Measurements from ENCODE around the gene BCL2L11. TPM values are rescaled to one million over a fixed set of nuclear protein-coding genes. Genes with fewer than 3 reads are reported as not detected.

The BCL2L11 gene
- total and polyA plus RNA-seq, 9 of the 15 experiments (the other 6 are each of a cell fraction or from before 2014, with no cell fraction given), result 2.2 to 18.8 (median 5.0) TPM

- TF ChIP-seq, protein P1, sequence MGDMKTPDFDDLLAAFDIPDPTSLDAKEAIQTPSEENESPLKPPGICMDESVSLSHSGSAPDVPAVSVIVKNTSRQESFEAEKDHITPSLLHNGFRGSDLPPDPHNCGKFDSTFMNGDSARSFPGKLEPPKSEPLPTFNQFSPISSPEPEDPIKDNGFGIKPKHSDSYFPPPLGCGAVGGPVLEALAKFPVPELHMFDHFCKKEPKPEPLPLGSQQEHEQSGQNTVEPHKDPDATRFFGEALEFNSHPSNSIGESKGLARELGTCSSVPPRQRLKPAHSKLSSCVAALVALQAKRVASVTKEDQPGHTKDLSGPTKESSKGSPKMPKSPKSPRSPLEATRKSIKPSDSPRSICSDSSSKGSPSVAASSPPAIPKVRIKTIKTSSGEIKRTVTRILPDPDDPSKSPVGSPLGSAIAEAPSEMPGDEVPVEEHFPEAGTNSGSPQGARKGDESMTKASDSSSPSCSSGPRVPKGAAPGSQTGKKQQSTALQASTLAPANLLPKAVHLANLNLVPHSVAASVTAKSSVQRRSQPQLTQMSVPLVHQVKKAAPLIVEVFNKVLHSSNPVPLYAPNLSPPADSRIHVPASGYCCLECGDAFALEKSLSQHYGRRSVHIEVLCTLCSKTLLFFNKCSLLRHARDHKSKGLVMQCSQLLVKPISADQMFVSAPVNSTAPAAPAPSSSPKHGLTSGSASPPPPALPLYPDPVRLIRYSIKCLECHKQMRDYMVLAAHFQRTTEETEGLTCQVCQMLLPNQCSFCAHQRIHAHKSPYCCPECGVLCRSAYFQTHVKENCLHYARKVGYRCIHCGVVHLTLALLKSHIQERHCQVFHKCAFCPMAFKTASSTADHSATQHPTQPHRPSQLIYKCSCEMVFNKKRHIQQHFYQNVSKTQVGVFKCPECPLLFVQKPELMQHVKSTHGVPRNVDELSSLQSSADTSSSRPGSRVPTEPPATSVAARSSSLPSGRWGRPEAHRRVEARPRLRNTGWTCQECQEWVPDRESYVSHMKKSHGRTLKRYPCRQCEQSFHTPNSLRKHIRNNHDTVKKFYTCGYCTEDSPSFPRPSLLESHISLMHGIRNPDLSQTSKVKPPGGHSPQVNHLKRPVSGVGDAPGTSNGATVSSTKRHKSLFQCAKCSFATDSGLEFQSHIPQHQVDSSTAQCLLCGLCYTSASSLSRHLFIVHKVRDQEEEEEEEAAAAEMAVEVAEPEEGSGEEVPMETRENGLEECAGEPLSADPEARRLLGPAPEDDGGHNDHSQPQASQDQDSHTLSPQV (IDR thresholded peaks at IDR 0.05), result peak; percentile 66
- TF ChIP-seq MGA (IDR thresholded peaks at IDR 0.05), result peak; percentile 44; the same call in 1 of the 2 replicates
- TF ChIP-seq ETV1 (tag; conservative IDR thresholded peaks at IDR 0.05; ENCODE audit: low read depth), result peak; percentile 35
- TF ChIP-seq ZNF12 (CRISPR knock-in tag; IDR thresholded peaks at IDR 0.05), result no peak
- TF ChIP-seq, protein P2, sequence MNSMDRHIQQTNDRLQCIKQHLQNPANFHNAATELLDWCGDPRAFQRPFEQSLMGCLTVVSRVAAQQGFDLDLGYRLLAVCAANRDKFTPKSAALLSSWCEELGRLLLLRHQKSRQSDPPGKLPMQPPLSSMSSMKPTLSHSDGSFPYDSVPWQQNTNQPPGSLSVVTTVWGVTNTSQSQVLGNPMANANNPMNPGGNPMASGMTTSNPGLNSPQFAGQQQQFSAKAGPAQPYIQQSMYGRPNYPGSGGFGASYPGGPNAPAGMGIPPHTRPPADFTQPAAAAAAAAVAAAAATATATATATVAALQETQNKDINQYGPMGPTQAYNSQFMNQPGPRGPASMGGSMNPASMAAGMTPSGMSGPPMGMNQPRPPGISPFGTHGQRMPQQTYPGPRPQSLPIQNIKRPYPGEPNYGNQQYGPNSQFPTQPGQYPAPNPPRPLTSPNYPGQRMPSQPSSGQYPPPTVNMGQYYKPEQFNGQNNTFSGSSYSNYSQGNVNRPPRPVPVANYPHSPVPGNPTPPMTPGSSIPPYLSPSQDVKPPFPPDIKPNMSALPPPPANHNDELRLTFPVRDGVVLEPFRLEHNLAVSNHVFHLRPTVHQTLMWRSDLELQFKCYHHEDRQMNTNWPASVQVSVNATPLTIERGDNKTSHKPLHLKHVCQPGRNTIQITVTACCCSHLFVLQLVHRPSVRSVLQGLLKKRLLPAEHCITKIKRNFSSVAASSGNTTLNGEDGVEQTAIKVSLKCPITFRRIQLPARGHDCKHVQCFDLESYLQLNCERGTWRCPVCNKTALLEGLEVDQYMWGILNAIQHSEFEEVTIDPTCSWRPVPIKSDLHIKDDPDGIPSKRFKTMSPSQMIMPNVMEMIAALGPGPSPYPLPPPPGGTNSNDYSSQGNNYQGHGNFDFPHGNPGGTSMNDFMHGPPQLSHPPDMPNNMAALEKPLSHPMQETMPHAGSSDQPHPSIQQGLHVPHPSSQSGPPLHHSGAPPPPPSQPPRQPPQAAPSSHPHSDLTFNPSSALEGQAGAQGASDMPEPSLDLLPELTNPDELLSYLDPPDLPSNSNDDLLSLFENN (IDR thresholded peaks at IDR 0.05; ENCODE audit: low read depth in 2 of 2, low read length in 2 of 2), result 0 out of 4 replicates have a peak, but pooled peaks of 1 of the 2 experiments have one; percentile 22
- 0 out of 2 replicates have a peak, but pooled peaks have one; percentile 36 for TF ChIP-seq TEAD2 (tag; IDR thresholded peaks at IDR 0.05)
- no peak for TF ChIP-seq ZNF140 (CRISPR knock-in tag; IDR thresholded peaks at IDR 0.05)
- TF ChIP-seq CREM (IDR thresholded peaks at IDR 0.05; ENCODE audit: low read depth), result peak; percentile 43
These were observed 28.2 kb downstream of the BCL2L11 start (continued) for GRCh38 chr2:111148925-111149324.
